ENCODE results near the gene CLDN3. TPM values are rescaled to one million over a fixed set of nuclear protein-coding genes. Genes with fewer than 3 reads are reported as not detected.
A peak's percentile ranks its signal among the peaks of the same experiment; 100 is the strongest.

Gene CLDN3
- total RNA-seq, 1 donor = not detected

DNA sequence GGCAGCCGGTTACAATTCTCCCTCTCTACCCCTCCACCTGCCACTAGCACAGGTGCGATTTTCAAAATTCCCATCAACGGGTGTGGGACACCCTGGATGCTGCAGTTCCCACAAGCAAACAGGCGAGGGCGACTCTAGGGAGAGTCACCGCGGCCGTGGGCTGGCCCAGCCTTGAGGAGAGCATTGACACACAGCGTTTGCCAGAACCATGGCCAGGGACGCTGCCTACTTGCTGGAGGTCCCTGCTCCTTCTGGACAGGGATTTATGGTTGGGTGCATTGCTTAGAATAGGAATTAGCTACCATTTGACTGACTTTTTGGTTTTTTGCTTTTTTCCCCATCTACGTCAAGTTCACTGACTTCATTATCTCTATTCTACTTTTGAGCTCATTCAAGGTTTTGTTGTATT lies 41.7 kb upstream of the CLDN3 start:
- TF ChIP-seq, protein P1, sequence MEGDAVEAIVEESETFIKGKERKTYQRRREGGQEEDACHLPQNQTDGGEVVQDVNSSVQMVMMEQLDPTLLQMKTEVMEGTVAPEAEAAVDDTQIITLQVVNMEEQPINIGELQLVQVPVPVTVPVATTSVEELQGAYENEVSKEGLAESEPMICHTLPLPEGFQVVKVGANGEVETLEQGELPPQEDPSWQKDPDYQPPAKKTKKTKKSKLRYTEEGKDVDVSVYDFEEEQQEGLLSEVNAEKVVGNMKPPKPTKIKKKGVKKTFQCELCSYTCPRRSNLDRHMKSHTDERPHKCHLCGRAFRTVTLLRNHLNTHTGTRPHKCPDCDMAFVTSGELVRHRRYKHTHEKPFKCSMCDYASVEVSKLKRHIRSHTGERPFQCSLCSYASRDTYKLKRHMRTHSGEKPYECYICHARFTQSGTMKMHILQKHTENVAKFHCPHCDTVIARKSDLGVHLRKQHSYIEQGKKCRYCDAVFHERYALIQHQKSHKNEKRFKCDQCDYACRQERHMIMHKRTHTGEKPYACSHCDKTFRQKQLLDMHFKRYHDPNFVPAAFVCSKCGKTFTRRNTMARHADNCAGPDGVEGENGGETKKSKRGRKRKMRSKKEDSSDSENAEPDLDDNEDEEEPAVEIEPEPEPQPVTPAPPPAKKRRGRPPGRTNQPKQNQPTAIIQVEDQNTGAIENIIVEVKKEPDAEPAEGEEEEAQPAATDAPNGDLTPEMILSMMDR (IDR thresholded peaks at IDR 0.05; ENCODE audit: extremely low read depth, low read depth, low read length) = peak; percentile 84
- no peak overlapping the region for H3K27ac ChIP-seq (ENCODE audit: low read depth, low read length)
- no peaks in the 10 kb centered on the region for H3K36me3 ChIP-seq (ENCODE audit: insufficient read depth, low read length)
- no peaks in the 10 kb centered on the region for H3K27me3 ChIP-seq (ENCODE audit: insufficient read depth, low read length)
- DNase-seq (ENCODE audit: insufficient read length, low spot score, missing footprints) = peak; percentile 92
- no peak overlapping the region for H3K4me3 ChIP-seq (ENCODE audit: insufficient read depth, low read length)
- H3K4me2 ChIP-seq (ENCODE audit: insufficient read depth, low read length) = no peak overlapping the region
- peaks cover 4% of the 10 kb centered on the region for H3K4me1 ChIP-seq (ENCODE audit: insufficient read depth, low read length)
- H2AFZ ChIP-seq (ENCODE audit: low read length) = no peak overlapping the region
- no peaks in the 10 kb centered on the region for H3K9me3 ChIP-seq (ENCODE audit: low read depth, low read length)
- no peaks in the 10 kb centered on the region for H3K79me2 ChIP-seq (ENCODE audit: insufficient read depth, low read length)
- no peaks in the 10 kb centered on the region for H4K20me1 ChIP-seq (ENCODE audit: insufficient read depth, low read length)

DNA sequence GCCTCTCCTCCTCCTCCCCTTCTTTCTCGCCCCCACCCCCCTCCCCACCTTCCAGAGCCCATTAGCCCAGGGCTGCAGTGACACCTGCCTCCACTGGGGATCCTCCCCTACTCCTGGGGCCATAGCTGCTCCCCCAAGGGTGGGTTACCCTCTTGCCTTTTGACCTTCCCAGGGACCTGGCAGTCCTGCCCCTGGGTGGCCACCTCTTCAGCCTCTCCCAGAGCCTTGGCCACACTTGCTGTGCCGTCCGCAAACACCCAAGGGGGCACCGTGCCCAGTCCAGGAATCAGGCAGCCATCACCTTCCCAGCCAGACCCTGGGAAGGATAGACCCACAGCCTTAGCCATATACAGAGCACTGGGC lies 40.9 kb upstream of the CLDN3 start:
- TF ChIP-seq, protein P1 (IDR thresholded peaks at IDR 0.05; ENCODE audit: extremely low read depth, low read depth, low read length) = no peak
- Histone ChIP-seq H2AFZ (ENCODE audit: low read length) (no peak overlapping the region), H3K9me3 (ENCODE audit: low read depth, low read length) (no peaks in the 10 kb centered on the region), H3K79me2 (ENCODE audit: insufficient read depth, low read length) (no peaks in the 10 kb centered on the region), H3K27me3 (ENCODE audit: insufficient read depth, low read length) (no peaks in the 10 kb centered on the region), H4K20me1 (ENCODE audit: insufficient read depth, low read length) (no peaks in the 10 kb centered on the region), H3K4me2 (ENCODE audit: insufficient read depth, low read length) (no peak overlapping the region), H3K4me3 (ENCODE audit: insufficient read depth, low read length) (no peak overlapping the region), H3K4me1 (ENCODE audit: insufficient read depth, low read length) (peaks cover 4% of the 10 kb centered on the region), H3K36me3 (ENCODE audit: insufficient read depth, low read length) (no peaks in the 10 kb centered on the region), H3K27ac (ENCODE audit: low read depth, low read length) (no peak overlapping the region)
- no peak for DNase-seq (ENCODE audit: insufficient read length, low spot score, missing footprints)

DNA sequence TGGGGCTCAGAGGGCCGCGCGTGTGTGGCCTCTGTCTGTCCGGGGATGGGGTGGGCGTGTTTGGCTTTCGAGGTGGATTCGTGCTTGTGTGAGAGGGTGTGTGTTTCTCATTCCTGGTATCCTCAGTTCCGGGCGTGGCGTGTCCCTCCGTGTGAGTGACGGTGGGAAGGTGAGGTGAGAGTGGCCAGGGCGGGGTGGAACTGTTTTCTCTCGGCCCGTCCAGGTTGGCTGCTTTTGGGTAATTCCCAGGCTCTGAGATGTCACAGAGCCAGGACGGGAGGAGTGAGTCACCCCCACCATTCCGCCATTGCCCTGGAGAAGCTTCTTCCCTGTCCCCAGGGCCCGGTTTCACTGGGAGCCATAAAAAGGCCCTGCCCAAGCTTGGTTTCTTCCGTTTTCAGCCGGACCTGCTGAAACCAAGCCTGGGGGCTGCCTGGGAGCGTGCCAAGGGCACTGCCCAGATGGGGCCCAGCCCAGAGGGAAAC lies 39.4 kb upstream of the CLDN3 start:
- Histone ChIP-seq H3K36me3 (ENCODE audit: insufficient read depth, low read length) (no peaks in the 10 kb centered on the region), H3K4me2 (ENCODE audit: insufficient read depth, low read length) (peak overlapping the region; percentile 20), H3K9me3 (ENCODE audit: low read depth, low read length) (no peaks in the 10 kb centered on the region), H3K27ac (ENCODE audit: low read depth, low read length) (no peak overlapping the region), H3K79me2 (ENCODE audit: insufficient read depth, low read length) (no peaks in the 10 kb centered on the region), H2AFZ (ENCODE audit: low read length) (peak overlapping the region; percentile 80), H3K4me3 (ENCODE audit: insufficient read depth, low read length) (no peak overlapping the region), H3K27me3 (ENCODE audit: insufficient read depth, low read length) (no peaks in the 10 kb centered on the region), H4K20me1 (ENCODE audit: insufficient read depth, low read length) (no peaks in the 10 kb centered on the region), H3K4me1 (ENCODE audit: insufficient read depth, low read length) (peaks cover 4% of the 10 kb centered on the region)
- TF ChIP-seq, protein P1 (IDR thresholded peaks at IDR 0.05; ENCODE audit: extremely low read depth, low read depth, low read length) = no peak
- DNase-seq (ENCODE audit: insufficient read length, low spot score, missing footprints) = peak; percentile 88

DNA sequence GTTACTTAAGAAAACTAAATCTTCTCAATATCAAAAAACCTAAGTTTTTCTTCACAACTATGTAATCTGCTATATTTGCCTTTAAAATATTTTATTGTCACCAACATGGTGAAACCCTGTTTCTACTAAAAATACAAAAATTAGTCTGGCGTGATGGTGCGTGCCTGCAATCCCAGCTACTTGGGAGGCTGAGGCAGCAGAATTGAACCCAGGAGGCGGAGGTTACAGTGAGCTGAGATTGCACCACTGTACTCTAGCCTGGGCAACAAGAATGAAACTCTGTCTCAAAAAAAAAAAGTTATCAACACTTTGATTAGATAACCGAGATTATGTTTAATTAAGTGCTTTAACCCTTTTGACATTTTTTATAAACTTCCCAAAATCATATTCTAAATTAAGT lies 32.4 kb upstream of the CLDN3 start:
- no peaks in the 10 kb centered on the region for H3K4me1 ChIP-seq (ENCODE audit: insufficient read depth, low read length)
- H3K27ac ChIP-seq (ENCODE audit: low read depth, low read length) = no peak overlapping the region
- no peaks in the 10 kb centered on the region for H3K9me3 ChIP-seq (ENCODE audit: low read depth, low read length)
- TF ChIP-seq, protein P1 (IDR thresholded peaks at IDR 0.05; ENCODE audit: extremely low read depth, low read depth, low read length) = no peak
- H3K79me2 ChIP-seq (ENCODE audit: insufficient read depth, low read length) = no peaks in the 10 kb centered on the region
- H2AFZ ChIP-seq (ENCODE audit: low read length) = no peak overlapping the region
- H3K36me3 ChIP-seq (ENCODE audit: insufficient read depth, low read length) = no peaks in the 10 kb centered on the region
- DNase-seq (ENCODE audit: insufficient read length, low spot score, missing footprints) = no peak
- no peak overlapping the region for H3K4me2 ChIP-seq (ENCODE audit: insufficient read depth, low read length)
- H3K4me3 ChIP-seq (ENCODE audit: insufficient read depth, low read length) = no peak overlapping the region
- H4K20me1 ChIP-seq (ENCODE audit: insufficient read depth, low read length) = no peaks in the 10 kb centered on the region
- H3K27me3 ChIP-seq (ENCODE audit: insufficient read depth, low read length) = no peaks in the 10 kb centered on the region

Data from osteoblast (primary cell).